GM19463 (cell line): ENCODE measurements around the gene IGSF21.

Source experiments
- ATAC-seq: cut with Tn5 transposase; IDR thresholded peaks from one replicate; pipeline ENCODE4 v1.9.1; 2021; ENCODE audit warnings: mild to moderate bottlenecking, moderate library complexity; ENCODE audit not compliant: unreplicated experiment

IGSF21 gene

GRCh38 chr1:18107369-18108298, at the start of gene IGSF21:
TSS of gene IGSF21 (plus strand) at chr1:18107798. CDS start at chr1:18108129, 331 bp downstream.
- ATAC-seq: no peak

GRCh38 chr1:18058206-18058921, 49.2 kb upstream of the IGSF21 start:
- ATAC-seq: no peak

- ATAC-seq: no peak
Observed at GRCh38 chr1:18058981-18059605, 48.5 kb upstream of the IGSF21 start.

- ATAC-seq: no peak
Observed at GRCh38 chr1:18060366-18060765, 47.2 kb upstream of the IGSF21 start.

GRCh38 chr1:18062185-18062584, 45.4 kb upstream of the IGSF21 start:
- no peak for ATAC-seq

- ATAC-seq: no peak
Observed at GRCh38 chr1:18064534-18064933, 43.1 kb upstream of the IGSF21 start.

GRCh38 chr1:18066576-18066975, 41.0 kb upstream of the IGSF21 start:
- ATAC-seq: no peak

GRCh38 chr1:18069903-18070302, 37.7 kb upstream of the IGSF21 start:
- ATAC-seq: no peak

- ATAC-seq: no peak
Observed at GRCh38 chr1:18072066-18072465, 35.5 kb upstream of the IGSF21 start.

- no peak for ATAC-seq
Observed at GRCh38 chr1:18073066-18073642, 34.4 kb upstream of the IGSF21 start.

- no peak for ATAC-seq
Observed at GRCh38 chr1:18077657-18078215, 29.9 kb upstream of the IGSF21 start.

- no peak for ATAC-seq
Observed at GRCh38 chr1:18079941-18080735, 27.5 kb upstream of the IGSF21 start.

GRCh38 chr1:18085387-18086074, 22.1 kb upstream of the IGSF21 start:
- no peak for ATAC-seq

GRCh38 chr1:18088077-18088594, 19.5 kb upstream of the IGSF21 start:
- ATAC-seq: no peak

- no peak for ATAC-seq
Observed at GRCh38 chr1:18089488-18089887, 18.1 kb upstream of the IGSF21 start.

- ATAC-seq: no peak
Observed at GRCh38 chr1:18090636-18091035, 17.0 kb upstream of the IGSF21 start.

GRCh38 chr1:18091660-18092446, 15.7 kb upstream of the IGSF21 start:
- no peak for ATAC-seq

- no peak for ATAC-seq
Observed at GRCh38 chr1:18093193-18093592, 14.4 kb upstream of the IGSF21 start.
